HEK293 (cell line): ENCODE results near the gene CLASP2.

Experiments used
- PATZ1 ChIP-seq: fragments of 450-650 bp; formaldehyde crosslinking; IDR thresholded peaks from 2 replicates; pipeline ENCODE4 v1.5.1; 2016; ENCODE audit warnings: missing biosample characterization, missing genetic modification characterization
- REST ChIP-seq: fragments of 450-650 bp; formaldehyde crosslinking; IDR thresholded peaks from 2 replicates; pipeline ENCODE4 v1.5.1; 2016; ENCODE audit warnings: missing biosample characterization, missing genetic modification characterization
- ZNF174 ChIP-seq: fragments of 450-650 bp; formaldehyde crosslinking; IDR thresholded peaks from 2 replicates; pipeline ENCODE4 v1.5.0; 2017; ENCODE audit warnings: missing biosample characterization, mild to moderate bottlenecking, missing genetic modification characterization
- ZNF596 ChIP-seq: fragments of 450-650 bp; IDR thresholded peaks from 2 replicates; pipeline ENCODE4 v1.5.0; 2018; ENCODE audit warnings: missing biosample characterization, mild to moderate bottlenecking, missing genetic modification characterization, moderate library complexity

- TF ChIP-seq REST (no peak), ZNF596 (tag by site-specific recombination) (no peak), ZNF174 (no peak), PATZ1 (no peak)
Measured at GRCh38 chr3:33716227-33716626, 1.8 kb downstream of the CLASP2 start.
